ENCODE measurements around the gene PTH2R.
A peak's percentile ranks its signal among the peaks of the same experiment; 100 is the strongest.

The PTH2R gene, protein sequence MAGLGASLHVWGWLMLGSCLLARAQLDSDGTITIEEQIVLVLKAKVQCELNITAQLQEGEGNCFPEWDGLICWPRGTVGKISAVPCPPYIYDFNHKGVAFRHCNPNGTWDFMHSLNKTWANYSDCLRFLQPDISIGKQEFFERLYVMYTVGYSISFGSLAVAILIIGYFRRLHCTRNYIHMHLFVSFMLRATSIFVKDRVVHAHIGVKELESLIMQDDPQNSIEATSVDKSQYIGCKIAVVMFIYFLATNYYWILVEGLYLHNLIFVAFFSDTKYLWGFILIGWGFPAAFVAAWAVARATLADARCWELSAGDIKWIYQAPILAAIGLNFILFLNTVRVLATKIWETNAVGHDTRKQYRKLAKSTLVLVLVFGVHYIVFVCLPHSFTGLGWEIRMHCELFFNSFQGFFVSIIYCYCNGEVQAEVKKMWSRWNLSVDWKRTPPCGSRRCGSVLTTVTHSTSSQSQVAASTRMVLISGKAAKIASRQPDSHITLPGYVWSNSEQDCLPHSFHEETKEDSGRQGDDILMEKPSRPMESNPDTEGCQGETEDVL

DNA sequence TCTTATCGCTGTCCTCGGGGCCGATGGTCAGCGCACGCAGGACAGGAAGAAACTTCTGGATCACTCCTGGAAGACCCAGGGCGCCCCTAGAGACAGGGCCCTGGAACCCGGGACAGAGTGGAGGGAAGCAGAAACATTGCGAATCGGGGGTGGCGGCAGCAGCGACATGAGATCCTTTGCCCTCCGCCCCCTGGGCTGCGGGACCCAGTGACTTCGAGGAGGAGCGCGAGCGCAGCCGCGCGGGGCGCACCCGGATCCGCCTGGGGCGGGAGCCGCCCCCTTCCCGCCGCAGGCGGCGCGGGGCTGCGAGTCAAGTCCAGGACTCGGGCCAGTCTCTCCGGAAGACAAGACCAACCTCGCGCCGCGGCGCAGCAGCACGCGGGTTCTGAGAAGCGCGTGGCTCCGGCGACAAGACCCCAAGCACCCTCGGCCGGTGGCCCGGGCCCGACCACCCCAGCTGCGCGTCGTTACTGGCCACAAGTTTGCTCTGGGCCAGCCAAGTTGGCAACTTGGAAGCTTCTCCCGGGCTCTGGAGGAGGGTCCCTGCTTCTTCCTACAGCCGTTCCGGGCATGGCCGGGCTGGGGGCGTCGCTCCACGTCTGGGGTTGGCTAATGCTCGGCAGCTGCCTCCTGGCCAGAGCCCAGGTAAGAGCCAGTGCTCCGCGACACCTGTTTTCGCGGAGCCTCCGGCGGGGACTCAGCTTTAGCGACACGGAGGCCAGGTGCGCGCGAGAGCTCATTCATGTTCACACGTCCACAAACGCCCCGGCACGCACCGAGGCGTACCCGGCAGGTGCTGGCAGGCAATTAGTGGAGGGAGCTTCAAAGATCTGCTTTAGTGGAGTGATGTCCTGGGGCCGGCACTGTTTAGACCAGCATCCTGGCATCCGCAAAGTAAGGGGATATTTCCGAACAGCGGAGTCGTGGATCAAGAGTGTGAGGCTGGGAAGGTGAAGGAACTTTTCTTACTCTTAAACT is at the start of gene PTH2R:
PTH2R (plus strand) TSS at position 319 of the 978 bp plus-strand sequence; CDS start at position 571, 252 bp downstream.
- peak within 1 kb of the TSS; percentile 54 for H3K4me3 ChIP-seq (ENCODE audit: low read length)
- no peaks in the 10 kb centered on the region for H3K36me3 ChIP-seq (ENCODE audit: control insufficient read depth, insufficient read depth, low read length, severe bottlenecking)
- H3K4me1 ChIP-seq (ENCODE audit: control insufficient read depth, insufficient read depth, low read length) = peaks cover 13% of the 10 kb centered on the region
- H3K27me3 ChIP-seq (replicated peaks; ENCODE audit: control insufficient read depth, insufficient read depth, low read length) = peaks cover 52% of the 10 kb centered on the region
- DNase-seq (ENCODE audit: low read depth) = no peak
- H3K9ac ChIP-seq (ENCODE audit: low read length) = no peak within 1 kb of the TSS
- no peaks in the 10 kb centered on the region for H3K9me3 ChIP-seq (ENCODE audit: control insufficient read depth, low read length)

DNA sequence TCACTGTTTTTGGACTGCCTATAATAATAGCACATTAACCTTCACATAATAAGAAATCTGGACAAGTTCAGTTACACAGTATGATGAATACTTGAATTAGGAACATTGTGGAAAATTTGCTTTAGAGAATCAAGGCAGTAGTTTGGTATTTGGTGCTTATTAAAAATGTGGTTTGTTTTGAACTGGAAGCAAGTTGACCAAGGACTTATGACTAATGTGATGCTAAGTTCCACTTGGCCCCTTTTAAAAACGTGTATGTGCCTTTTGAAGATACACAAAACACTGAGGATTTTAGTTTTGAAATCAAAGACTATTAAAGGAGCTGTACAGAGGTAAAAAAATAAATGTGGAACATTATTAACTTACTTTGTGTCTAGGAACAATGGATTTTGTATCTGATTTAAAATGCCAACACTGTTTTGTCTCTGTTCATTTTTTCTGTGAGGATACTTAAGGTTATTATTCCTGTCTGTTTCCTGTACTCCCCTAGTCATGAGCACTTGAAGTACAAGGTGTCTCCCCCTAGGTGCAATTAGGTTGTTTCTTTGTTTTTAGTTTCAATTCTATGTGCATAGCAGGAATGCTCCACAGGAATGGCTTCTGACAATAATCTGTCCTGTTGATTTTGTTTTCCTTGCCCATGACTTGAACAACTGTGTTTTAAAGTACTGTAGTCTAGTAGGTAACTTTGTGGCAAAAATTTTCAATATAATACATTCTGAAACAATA is 49.6 kb upstream of the PTH2R start:
- H3K27me3 ChIP-seq (replicated peaks; ENCODE audit: control insufficient read depth, insufficient read depth, low read length) = no peaks in the 10 kb centered on the region
- peak; percentile 23 for DNase-seq (ENCODE audit: low read depth)
- H3K9ac ChIP-seq (ENCODE audit: low read length) = peak overlapping the region; percentile 27
- no peak overlapping the region for H3K4me3 ChIP-seq (ENCODE audit: low read length)
- H3K36me3 ChIP-seq (ENCODE audit: control insufficient read depth, insufficient read depth, low read length, severe bottlenecking) = peaks cover 38% of the 10 kb centered on the region
- H3K9me3 ChIP-seq (ENCODE audit: control insufficient read depth, low read length) = no peaks in the 10 kb centered on the region
- H3K4me1 ChIP-seq (ENCODE audit: control insufficient read depth, insufficient read depth, low read length) = peaks cover 50% of the 10 kb centered on the region

DNA sequence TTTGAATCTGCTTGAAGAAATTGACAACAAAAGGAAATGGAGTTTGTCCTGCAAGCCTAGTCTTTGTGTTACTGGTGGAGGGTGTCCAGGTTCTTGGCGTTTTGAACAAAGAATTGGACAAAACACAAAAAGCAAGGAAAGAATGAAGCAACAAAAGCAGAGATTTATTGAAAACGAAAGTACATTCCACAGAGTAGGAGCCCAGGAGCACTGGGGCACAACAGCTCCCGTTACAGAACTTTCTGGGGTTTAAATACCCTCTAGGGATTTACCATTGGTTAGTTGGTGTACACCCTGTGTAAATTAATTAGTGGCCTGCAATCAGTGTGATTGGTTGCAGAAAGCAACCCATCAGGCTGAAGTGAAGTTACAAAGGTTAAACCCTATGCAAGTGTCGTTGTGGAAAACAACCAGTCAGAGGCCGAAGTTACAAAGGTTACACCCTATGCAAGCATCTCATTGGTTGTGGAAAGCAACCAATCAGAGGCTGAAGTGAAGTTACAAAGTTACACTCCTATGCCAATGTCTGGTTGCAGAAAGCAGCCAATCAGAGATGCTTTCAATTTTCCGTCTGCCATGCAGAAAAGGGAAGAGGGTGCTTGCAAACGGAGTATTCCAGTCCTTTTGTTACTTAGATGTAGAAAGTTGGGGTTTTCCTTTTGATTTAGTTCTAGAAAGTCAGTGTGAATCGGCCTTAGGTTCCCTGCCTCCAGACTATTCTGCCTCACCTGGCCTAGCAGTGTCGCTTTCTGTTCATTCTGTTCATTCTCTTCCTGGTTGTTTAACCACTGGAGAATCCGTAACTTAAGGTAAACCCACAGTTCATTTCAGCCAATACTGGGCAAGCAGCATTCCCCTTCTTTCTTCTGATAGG is 47.6 kb upstream of the PTH2R start:
- Histone ChIP-seq H3K9me3 (ENCODE audit: control insufficient read depth, low read length) (no peaks in the 10 kb centered on the region), H3K4me3 (ENCODE audit: low read length) (peak overlapping the region; percentile 40), H3K4me1 (ENCODE audit: control insufficient read depth, insufficient read depth, low read length) (peaks cover 54% of the 10 kb centered on the region), H3K9ac (ENCODE audit: low read length) (peak overlapping the region; percentile 42), H3K27me3 (replicated peaks; ENCODE audit: control insufficient read depth, insufficient read depth, low read length) (no peaks in the 10 kb centered on the region), H3K36me3 (ENCODE audit: control insufficient read depth, insufficient read depth, low read length, severe bottlenecking) (peaks cover 18% of the 10 kb centered on the region)
- peak; percentile 19 for DNase-seq (ENCODE audit: low read depth)

DNA sequence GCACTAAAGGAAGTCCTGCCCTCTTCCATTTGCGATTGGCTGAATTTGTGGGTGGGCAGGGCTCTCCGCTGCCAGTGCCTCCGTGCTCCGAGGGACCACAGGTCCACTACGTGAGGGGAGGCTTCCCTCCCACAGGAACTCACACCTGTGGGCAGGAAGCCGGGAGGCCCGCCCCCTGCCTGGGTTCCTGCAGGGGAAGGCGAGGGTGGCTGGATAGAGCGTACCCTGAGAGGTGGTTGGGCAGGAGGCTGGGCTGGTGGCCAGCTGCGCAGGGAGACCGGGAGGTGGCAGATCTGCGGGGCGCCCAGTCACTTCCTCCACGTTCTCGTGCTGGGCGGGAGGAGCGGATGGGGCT is 47.0 kb upstream of the PTH2R start:
- Histone ChIP-seq H3K36me3 (ENCODE audit: control insufficient read depth, insufficient read depth, low read length, severe bottlenecking) (peaks cover 12% of the 10 kb centered on the region), H3K4me3 (ENCODE audit: low read length) (no peak overlapping the region), H3K9ac (ENCODE audit: low read length) (no peak overlapping the region), H3K27me3 (replicated peaks; ENCODE audit: control insufficient read depth, insufficient read depth, low read length) (no peaks in the 10 kb centered on the region), H3K9me3 (ENCODE audit: control insufficient read depth, low read length) (no peaks in the 10 kb centered on the region), H3K4me1 (ENCODE audit: control insufficient read depth, insufficient read depth, low read length) (peaks cover 50% of the 10 kb centered on the region)
- no peak for DNase-seq (ENCODE audit: low read depth)

DNA sequence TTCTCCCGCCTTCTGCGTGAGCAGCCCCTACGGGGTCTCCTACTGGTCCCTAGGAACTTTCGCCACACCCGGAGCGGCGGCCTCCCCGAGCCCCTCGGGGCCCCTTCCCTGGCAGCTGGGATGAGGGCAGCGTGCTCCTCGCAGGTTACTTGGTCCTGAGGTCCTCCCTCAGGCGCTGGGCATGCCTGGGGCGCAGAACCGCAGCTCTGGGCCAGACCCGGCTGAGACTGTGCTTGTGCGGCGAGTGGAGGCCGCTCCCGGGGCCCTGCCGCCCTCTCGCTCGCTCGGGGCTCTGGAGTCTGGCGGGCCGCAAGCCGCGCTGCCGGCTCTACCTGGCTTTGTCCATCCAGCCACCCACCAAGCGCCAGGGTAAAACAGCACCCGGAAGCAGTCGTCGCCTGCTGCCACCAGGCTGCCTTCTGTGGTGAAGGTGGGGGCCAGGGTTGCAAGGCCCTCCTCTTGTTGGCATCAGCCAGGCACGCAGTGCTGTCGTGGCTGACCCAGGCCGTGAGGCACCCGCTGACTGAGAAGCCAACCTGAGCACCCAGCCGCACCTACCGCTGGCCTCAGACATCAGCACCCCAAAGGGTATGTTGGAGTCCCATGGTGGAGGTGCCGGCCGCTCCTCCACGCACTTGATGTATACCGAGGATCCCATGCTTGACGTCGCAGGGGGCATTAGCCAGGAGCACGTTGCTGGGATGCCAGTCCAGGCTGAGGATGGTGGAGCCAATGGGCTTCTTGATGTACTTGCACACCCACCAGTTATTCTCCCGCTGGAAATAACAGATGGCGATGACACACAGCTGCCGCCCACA is 46.1 kb upstream of the PTH2R start:
- DNase-seq (ENCODE audit: low read depth) = no peak

DNA sequence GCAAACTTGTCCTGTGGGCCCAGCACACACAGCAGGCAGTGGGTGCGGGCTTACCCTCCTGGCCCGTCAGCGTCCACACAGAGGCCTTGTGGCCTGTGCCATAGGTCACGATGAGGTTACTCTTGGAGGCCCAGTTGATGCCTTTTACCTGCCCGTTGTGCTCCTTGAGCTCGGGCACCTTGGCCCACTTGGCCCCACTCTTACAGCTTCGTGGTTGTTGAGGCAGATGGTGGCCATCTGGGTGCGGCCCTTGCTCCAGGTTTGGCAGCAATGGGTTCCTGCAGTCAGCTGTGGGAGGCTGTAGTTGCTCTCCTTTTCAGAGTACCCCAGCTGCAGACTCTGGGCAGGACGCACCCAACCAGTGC is 45.5 kb upstream of the PTH2R start:
- Histone ChIP-seq H3K4me3 (ENCODE audit: low read length) (no peak overlapping the region), H3K27me3 (replicated peaks; ENCODE audit: control insufficient read depth, insufficient read depth, low read length) (no peaks in the 10 kb centered on the region), H3K36me3 (ENCODE audit: control insufficient read depth, insufficient read depth, low read length, severe bottlenecking) (no peaks in the 10 kb centered on the region), H3K9ac (ENCODE audit: low read length) (no peak overlapping the region), H3K4me1 (ENCODE audit: control insufficient read depth, insufficient read depth, low read length) (peaks cover 36% of the 10 kb centered on the region), H3K9me3 (ENCODE audit: control insufficient read depth, low read length) (peaks cover 6% of the 10 kb centered on the region)
- DNase-seq (ENCODE audit: low read depth) = no peak

More for the DNA sequence above, 46.1 kb upstream of the PTH2R start:
- Histone ChIP-seq H3K36me3 (ENCODE audit: control insufficient read depth, insufficient read depth, low read length, severe bottlenecking) (peaks cover 4% of the 10 kb centered on the region), H3K4me1 (ENCODE audit: control insufficient read depth, insufficient read depth, low read length) (peaks cover 41% of the 10 kb centered on the region), H3K9ac (ENCODE audit: low read length) (no peak overlapping the region), H3K27me3 (replicated peaks; ENCODE audit: control insufficient read depth, insufficient read depth, low read length) (no peaks in the 10 kb centered on the region), H3K4me3 (ENCODE audit: low read length) (no peak overlapping the region), H3K9me3 (ENCODE audit: control insufficient read depth, low read length) (peaks cover 6% of the 10 kb centered on the region)

DNA sequence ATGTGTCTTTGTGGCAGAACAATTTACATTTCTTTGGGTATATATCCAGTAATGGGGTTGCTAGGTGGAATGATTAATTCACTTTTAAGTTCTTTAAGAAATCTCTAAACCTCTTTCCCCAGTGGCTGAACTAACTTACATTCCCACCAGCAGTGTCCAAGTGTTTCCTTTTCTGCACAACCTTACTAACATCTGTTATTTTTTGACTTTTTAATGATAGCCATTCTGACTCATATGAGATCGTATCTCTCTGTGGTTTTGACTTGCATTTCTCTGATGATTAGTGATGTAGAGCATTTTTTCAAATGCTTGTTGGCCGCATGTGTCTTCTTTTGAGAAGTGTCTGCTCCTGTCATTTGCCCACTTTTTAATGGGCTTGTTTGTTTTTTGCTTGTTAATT is 43.1 kb upstream of the PTH2R start:
- H3K27me3 ChIP-seq (replicated peaks; ENCODE audit: control insufficient read depth, insufficient read depth, low read length) = no peaks in the 10 kb centered on the region
- peaks cover 13% of the 10 kb centered on the region for H3K4me1 ChIP-seq (ENCODE audit: control insufficient read depth, insufficient read depth, low read length)
- no peaks in the 10 kb centered on the region for H3K36me3 ChIP-seq (ENCODE audit: control insufficient read depth, insufficient read depth, low read length, severe bottlenecking)
- peak; percentile 79 for DNase-seq (ENCODE audit: low read depth)
- peaks cover 6% of the 10 kb centered on the region for H3K9me3 ChIP-seq (ENCODE audit: control insufficient read depth, low read length)
- H3K4me3 ChIP-seq (ENCODE audit: low read length) = no peak overlapping the region
- H3K9ac ChIP-seq (ENCODE audit: low read length) = no peak overlapping the region

DNA sequence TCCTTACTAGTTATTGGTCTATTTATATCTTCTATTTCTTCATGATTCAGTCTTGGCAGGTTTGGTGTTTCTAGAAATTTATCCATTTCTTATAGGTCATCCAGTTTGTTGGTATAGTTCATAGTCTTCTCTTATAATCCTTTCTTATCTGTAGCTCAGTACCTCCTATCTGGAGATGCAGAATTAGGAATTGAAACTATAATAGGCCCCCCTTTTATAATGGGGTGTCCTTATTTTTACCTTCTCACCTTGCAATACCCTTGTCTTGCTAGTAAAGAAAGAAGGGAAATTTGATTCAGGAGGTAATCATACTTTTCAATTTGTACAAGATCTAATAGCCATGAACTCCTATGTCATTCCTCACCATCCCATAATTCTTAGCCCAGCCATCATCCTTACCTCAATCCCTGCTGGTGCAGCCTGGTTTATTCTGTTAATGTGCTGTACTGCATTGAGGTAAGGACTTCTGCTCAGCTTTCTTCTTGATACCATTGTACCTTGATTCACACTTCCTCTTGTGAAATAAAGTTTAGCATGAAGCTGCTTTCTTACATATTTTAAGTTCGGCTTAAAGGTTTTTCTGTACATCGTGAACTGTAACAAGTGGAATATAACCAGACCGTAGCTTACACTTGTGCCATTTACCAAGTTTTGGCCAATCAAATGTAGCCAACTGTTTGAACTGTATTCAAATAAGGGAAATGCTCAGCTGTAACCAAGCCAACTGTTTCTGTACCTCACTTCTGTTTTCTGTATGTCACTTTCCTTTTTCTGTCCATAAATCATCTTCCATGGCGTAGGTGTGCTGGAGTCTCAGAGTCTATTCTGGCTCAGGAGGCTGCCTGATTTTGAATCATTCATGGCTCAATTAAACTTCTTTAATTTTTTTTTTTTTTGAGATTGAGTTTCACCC is 40.1 kb upstream of the PTH2R start:
- H3K9me3 ChIP-seq (ENCODE audit: control insufficient read depth, low read length) = peaks cover 6% of the 10 kb centered on the region
- H3K4me3 ChIP-seq (ENCODE audit: low read length) = no peak overlapping the region
- DNase-seq (ENCODE audit: low read depth) = no peak
- peaks cover 31% of the 10 kb centered on the region for H3K4me1 ChIP-seq (ENCODE audit: control insufficient read depth, insufficient read depth, low read length)
- no peaks in the 10 kb centered on the region for H3K27me3 ChIP-seq (replicated peaks; ENCODE audit: control insufficient read depth, insufficient read depth, low read length)
- H3K36me3 ChIP-seq (ENCODE audit: control insufficient read depth, insufficient read depth, low read length, severe bottlenecking) = no peaks in the 10 kb centered on the region
- H3K9ac ChIP-seq (ENCODE audit: low read length) = no peak overlapping the region

DNA sequence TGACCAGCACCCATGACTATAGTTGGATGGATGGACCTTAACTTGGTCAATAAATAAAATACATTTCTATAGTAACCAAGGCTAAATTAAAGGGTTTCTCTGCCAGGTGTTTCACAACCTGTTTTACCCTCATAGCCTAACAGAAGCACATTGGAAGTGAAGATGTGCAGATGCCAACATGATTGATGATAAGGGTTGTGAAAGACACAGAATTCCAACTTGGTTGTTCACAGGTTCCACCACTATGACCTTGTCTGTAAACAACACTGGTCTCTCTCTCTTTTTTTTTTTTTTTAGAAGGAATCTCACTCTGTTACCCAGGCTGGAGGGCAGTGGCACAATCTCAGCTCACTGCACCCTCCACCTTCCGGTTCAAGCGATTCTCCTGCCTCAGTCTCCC is 37.5 kb upstream of the PTH2R start:
- no peak for DNase-seq (ENCODE audit: low read depth)
- Histone ChIP-seq H3K9ac (ENCODE audit: low read length) (no peak overlapping the region), H3K9me3 (ENCODE audit: control insufficient read depth, low read length) (peaks cover 6% of the 10 kb centered on the region), H3K4me3 (ENCODE audit: low read length) (no peak overlapping the region), H3K4me1 (ENCODE audit: control insufficient read depth, insufficient read depth, low read length) (peaks cover 28% of the 10 kb centered on the region), H3K36me3 (ENCODE audit: control insufficient read depth, insufficient read depth, low read length, severe bottlenecking) (no peaks in the 10 kb centered on the region), H3K27me3 (replicated peaks; ENCODE audit: control insufficient read depth, insufficient read depth, low read length) (no peaks in the 10 kb centered on the region)

Data from adipocyte (in vitro differentiated cells).